Measurements from ENCODE around the gene RAX2. TPM values are rescaled to one million over a fixed set of nuclear protein-coding genes. Genes with fewer than 3 reads are reported as not detected.

RAX2 gene
- total and polyA plus RNA-seq, 9 of the 15 experiments (the other 6 are each of a cell fraction or from before 2014, with no cell fraction given): not detected

GRCh38 chr19:3776479-3777040 lies 4.5 kb upstream of the RAX2 start (continued):
- TF ChIP-seq NCOR1 (IDR thresholded peaks at IDR 0.05): no peak
- peak; percentile 39; the same call in 1 of the 2 replicates for TF ChIP-seq CTBP1 (IDR thresholded peaks at IDR 0.05; ENCODE audit: borderline replicate concordance)
- peak; percentile 43 for TF ChIP-seq POLR2B (IDR thresholded peaks at IDR 0.05; ENCODE audit: low read depth, partially characterized antibody)
- no peak for TF ChIP-seq ZSCAN32 (CRISPR knock-in tag; IDR thresholded peaks at IDR 0.05)
- TF ChIP-seq TARDBP (IDR thresholded peaks at IDR 0.05): no peak

- in situ Hi-C loops (cut with MboI): no loop called here
- no peak for DNase-seq (ENCODE audit: extremely low read depth in 1 of 4, low spot score in 3 of 4)
- no peaks in the 10 kb centered on the region for H3K9me1 ChIP-seq (ENCODE audit: control insufficient read depth, insufficient read depth, low read length)
- ATAC-seq: no peak
- no peak overlapping the region for H3K4me2 ChIP-seq (ENCODE audit: insufficient read depth, low read length)
- H3K27ac ChIP-seq (ENCODE audit: extremely low read depth, low read depth, low read length): no peak overlapping the region
- H3K9me3 ChIP-seq (replicated peaks; ENCODE audit: control insufficient read depth, insufficient read depth, low read depth, low read length): no peaks in the 10 kb centered on the region
- BruUV-seq (replicated peaks): no TSS peak
- TF ChIP-seq ARNT (IDR thresholded peaks at IDR 0.05): no peak
- TF ChIP-seq EZH2 (IDR thresholded peaks at IDR 0.05; ENCODE audit: borderline replicate concordance, low read depth, low read length): no peak
- no peak for TF ChIP-seq KHSRP (IDR thresholded peaks at IDR 0.05)
- no peak for TF ChIP-seq CTCF (IDR thresholded peaks at IDR 0.05 in 2 of 3, conservative IDR thresholded peaks at IDR 0.05 in 1 of 3; ENCODE audit: insufficient read depth in 2 of 3, low read depth in 1 of 3, low read length in 3 of 3)
- 0 out of 2 replicates have a peak, but pooled peaks have one; percentile 19 for TF ChIP-seq POLR2G (IDR thresholded peaks at IDR 0.05; ENCODE audit: low read depth, low read length)
- intact Hi-C loops (cut with micrococcal nuclease): no loop called here
- H2AFZ ChIP-seq (ENCODE audit: low read depth, low read length): no peak overlapping the region
- H3K27me3 ChIP-seq (ENCODE audit: control insufficient read depth in 2 of 2, insufficient read depth in 2 of 2, low read length in 2 of 2): no peaks in the 10 kb centered on the region
- ChIA-PET POLR2A (interaction anchor here (0.6 to 5.9 kb wide), 2 partner anchors 13 to 184 kb away, joined by 3 to 48 read pairs; partner anchors contain the start of genes APBA3 and MRPL54), CTCF (ENCODE audit: low intra/inter-chr PET ratio) (no interaction called here)
- H3K4me1 ChIP-seq (replicated peaks in 1 of 2; ENCODE audit: control insufficient read depth in 2 of 2, insufficient read depth in 2 of 2, low read length in 2 of 2): peaks cover 0 to 39% of the 10 kb centered on the region in 2 experiments; a peak in 3 of 5 replicates
- no peaks in the 10 kb centered on the region for H3K79me2 ChIP-seq (ENCODE audit: control insufficient read depth, insufficient read depth, low read length)
- no peak overlapping the region for H3K4me3 ChIP-seq
- WGBS (ENCODE audit: insufficient coverage, low coverage, missing lambda C conversion rate): 63% methylated on average over 5 of the region's 5 CpGs
- H3K9ac ChIP-seq (ENCODE audit: insufficient read depth in 1 of 2, low read depth in 2 of 2, low read length in 2 of 2): peak overlapping the region in 1 of 2 experiments; percentile 72; a peak in 2 of 4 replicates
- no peaks in the 10 kb centered on the region for H4K20me1 ChIP-seq (replicated peaks; ENCODE audit: control insufficient read depth, insufficient read depth, low read length)
- no peak for FAIRE-seq
- no peaks in the 10 kb centered on the region for H3K36me3 ChIP-seq (ENCODE audit: control insufficient read depth, insufficient read depth, low read length)
Observed at GRCh38 chr19:3775831-3776230, 3.8 kb upstream of the RAX2 start.

Data from K562 (cell line).